ENCODE data around the gene RAET1E. TPM values are rescaled to one million over a fixed set of nuclear protein-coding genes. Genes with fewer than 3 reads are reported as not detected.

Gene RAET1E
- total and polyA plus RNA-seq, 9 of the 15 experiments (the other 6 are each of a cell fraction or from before 2014, with no cell fraction given) = not detected

DNA sequence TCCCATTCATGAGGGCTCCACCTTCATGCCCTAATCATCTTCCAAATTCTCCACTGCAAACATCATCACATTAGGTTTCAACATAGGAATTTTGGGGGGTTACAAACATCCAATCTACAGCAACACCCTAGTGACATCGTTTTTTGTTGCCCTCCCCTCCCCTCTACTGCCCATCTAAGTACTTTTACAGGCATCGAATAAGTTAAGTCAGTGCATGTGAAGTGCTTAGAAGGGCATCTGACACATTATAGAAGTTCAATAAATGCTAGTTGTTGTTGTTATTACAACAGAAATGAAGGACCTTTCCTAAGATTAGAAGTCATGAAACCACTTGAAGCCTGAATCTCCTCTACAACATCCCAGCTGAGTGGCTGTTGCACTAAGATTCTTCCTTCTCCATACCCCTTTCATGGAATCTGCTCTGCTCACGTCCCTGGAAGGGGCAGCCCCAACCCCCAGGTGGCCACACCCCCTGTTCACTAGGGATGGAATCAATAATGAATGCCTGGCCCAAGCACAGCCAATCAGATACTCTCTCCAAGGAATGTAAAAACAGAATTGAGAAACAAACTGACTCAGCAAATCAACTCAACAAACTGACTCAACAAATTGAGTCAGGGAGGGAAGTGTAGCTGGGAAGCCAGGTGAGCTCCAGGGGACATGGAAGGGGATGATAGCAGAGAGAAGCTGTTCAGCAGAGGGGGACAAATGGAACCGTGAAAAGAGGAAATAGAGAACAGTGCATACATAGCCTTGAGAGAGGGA, 29.9 kb downstream of the RAET1E start (continued):
- TF ChIP-seq DMBX1 (CRISPR knock-in tag; IDR thresholded peaks at IDR 0.05; ENCODE audit: borderline replicate concordance) = no peak
- TF ChIP-seq, protein P1, sequence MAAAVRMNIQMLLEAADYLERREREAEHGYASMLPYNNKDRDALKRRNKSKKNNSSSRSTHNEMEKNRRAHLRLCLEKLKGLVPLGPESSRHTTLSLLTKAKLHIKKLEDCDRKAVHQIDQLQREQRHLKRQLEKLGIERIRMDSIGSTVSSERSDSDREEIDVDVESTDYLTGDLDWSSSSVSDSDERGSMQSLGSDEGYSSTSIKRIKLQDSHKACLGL (CRISPR knock-in tag; IDR thresholded peaks at IDR 0.05; ENCODE audit: borderline replicate concordance, poor library complexity, severe bottlenecking) = no peak
- TF ChIP-seq ILK (tag; IDR thresholded peaks at IDR 0.05; ENCODE audit: borderline replicate concordance, low read depth) = no peak
- TF ChIP-seq HMGN3 (IDR thresholded peaks at IDR 0.05; ENCODE audit: borderline replicate concordance, extremely low read depth, insufficient read length, low read depth, low read length) = no peak
- TF ChIP-seq ILF3 (IDR thresholded peaks at IDR 0.05; ENCODE audit: borderline replicate concordance) = no peak
- no peak for TF ChIP-seq MEIS2 (IDR thresholded peaks at IDR 0.05; ENCODE audit: partially characterized antibody)
- TF ChIP-seq JUNB (CRISPR knock-in tag; conservative IDR thresholded peaks at IDR 0.05) = no peak
- no peak for TF ChIP-seq NFXL1 (CRISPR knock-in tag; IDR thresholded peaks at IDR 0.05)
- no peak for TF ChIP-seq ZFP1 (CRISPR knock-in tag; IDR thresholded peaks at IDR 0.05)
- TF ChIP-seq LCOR (CRISPR knock-in tag; IDR thresholded peaks at IDR 0.05) = 0 out of 2 replicates have a peak, but pooled peaks have one; percentile 8
- TF ChIP-seq PTBP1 (IDR thresholded peaks at IDR 0.05; ENCODE audit: low read depth, low read length) = no peak
- TF ChIP-seq, protein P2, sequence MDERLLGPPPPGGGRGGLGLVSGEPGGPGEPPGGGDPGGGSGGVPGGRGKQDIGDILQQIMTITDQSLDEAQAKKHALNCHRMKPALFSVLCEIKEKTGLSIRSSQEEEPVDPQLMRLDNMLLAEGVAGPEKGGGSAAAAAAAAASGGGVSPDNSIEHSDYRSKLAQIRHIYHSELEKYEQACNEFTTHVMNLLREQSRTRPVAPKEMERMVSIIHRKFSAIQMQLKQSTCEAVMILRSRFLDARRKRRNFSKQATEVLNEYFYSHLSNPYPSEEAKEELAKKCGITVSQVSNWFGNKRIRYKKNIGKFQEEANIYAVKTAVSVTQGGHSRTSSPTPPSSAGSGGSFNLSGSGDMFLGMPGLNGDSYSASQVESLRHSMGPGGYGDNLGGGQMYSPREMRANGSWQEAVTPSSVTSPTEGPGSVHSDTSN (CRISPR knock-in tag; IDR thresholded peaks at IDR 0.05; ENCODE audit: low read depth) = no peak
- TF ChIP-seq, protein P2 (tag; conservative IDR thresholded peaks at IDR 0.05; ENCODE audit: low read depth) = no peak
- TF ChIP-seq, protein P3, sequence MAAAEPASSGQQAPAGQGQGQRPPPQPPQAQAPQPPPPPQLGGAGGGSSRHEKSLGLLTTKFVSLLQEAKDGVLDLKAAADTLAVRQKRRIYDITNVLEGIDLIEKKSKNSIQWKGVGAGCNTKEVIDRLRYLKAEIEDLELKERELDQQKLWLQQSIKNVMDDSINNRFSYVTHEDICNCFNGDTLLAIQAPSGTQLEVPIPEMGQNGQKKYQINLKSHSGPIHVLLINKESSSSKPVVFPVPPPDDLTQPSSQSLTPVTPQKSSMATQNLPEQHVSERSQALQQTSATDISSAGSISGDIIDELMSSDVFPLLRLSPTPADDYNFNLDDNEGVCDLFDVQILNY (CRISPR knock-in tag; IDR thresholded peaks at IDR 0.05) = no peak
- 0 out of 2 replicates have a peak, but pooled peaks have one; percentile 42 for TF ChIP-seq MTA1 (IDR thresholded peaks at IDR 0.05; ENCODE audit: borderline replicate concordance)
- TF ChIP-seq, protein P4, sequence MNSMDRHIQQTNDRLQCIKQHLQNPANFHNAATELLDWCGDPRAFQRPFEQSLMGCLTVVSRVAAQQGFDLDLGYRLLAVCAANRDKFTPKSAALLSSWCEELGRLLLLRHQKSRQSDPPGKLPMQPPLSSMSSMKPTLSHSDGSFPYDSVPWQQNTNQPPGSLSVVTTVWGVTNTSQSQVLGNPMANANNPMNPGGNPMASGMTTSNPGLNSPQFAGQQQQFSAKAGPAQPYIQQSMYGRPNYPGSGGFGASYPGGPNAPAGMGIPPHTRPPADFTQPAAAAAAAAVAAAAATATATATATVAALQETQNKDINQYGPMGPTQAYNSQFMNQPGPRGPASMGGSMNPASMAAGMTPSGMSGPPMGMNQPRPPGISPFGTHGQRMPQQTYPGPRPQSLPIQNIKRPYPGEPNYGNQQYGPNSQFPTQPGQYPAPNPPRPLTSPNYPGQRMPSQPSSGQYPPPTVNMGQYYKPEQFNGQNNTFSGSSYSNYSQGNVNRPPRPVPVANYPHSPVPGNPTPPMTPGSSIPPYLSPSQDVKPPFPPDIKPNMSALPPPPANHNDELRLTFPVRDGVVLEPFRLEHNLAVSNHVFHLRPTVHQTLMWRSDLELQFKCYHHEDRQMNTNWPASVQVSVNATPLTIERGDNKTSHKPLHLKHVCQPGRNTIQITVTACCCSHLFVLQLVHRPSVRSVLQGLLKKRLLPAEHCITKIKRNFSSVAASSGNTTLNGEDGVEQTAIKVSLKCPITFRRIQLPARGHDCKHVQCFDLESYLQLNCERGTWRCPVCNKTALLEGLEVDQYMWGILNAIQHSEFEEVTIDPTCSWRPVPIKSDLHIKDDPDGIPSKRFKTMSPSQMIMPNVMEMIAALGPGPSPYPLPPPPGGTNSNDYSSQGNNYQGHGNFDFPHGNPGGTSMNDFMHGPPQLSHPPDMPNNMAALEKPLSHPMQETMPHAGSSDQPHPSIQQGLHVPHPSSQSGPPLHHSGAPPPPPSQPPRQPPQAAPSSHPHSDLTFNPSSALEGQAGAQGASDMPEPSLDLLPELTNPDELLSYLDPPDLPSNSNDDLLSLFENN (IDR thresholded peaks at IDR 0.05; ENCODE audit: low read depth in 2 of 2, low read length in 2 of 2) = no peak
- TF ChIP-seq, protein P5, sequence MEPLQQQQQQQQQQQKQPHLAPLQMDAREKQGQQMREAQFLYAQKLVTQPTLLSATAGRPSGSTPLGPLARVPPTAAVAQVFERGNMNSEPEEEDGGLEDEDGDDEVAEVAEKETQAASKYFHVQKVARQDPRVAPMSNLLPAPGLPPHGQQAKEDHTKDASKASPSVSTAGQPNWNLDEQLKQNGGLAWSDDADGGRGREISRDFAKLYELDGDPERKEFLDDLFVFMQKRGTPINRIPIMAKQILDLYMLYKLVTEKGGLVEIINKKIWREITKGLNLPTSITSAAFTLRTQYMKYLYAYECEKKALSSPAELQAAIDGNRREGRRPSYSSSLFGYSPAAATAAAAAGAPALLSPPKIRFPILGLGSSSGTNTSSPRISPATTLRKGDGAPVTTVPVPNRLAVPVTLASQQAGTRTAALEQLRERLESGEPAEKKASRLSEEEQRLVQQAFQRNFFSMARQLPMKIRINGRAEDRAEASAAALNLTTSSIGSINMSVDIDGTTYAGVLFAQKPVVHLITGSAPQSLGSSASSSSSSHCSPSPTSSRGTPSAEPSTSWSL (CRISPR knock-in tag; IDR thresholded peaks at IDR 0.05; ENCODE audit: borderline replicate concordance) = no peak

Data from K562 (cell line).